ENCODE measurements around the gene IGBP1. TPM values are rescaled to one million over a fixed set of nuclear protein-coding genes. Genes with fewer than 3 reads are reported as not detected.
"Not testable (repeated sequence)": the region's sequence is repeated elsewhere in the genome, so short reads cannot be mapped to it uniquely, and the experiment has no call there.

The IGBP1 gene
- total and polyA plus RNA-seq, 10 donors = 36.4 to 78.4 (median 49.7) TPM

GRCh38 chrX:70105229-70105628 lies 28.0 kb upstream of the IGBP1 start:
- peaks cover 0 to 2% (median 0%) of the 10 kb centered on the region in 8 donors for H3K9me3 ChIP-seq
- H3K4me3 ChIP-seq = no peak overlapping the region
- WGBS, 5 donors = 35 to 62% (median 42%) methylated on average over 2 of the region's 2 CpGs
- H3K36me3 ChIP-seq = no peaks in the 10 kb centered on the region
- no peaks in the 10 kb centered on the region for H3K4me1 ChIP-seq
- no peaks in the 10 kb centered on the region for H3K27me3 ChIP-seq (replicated peaks in 1 of 7)
- no peak overlapping the region for H3K27ac ChIP-seq
- DNase-seq = no peak
- intact Hi-C loops (cut with DNase I; ENCODE audit: low total_unique reads) = no loop called here
- TF ChIP-seq CTCF (IDR thresholded peaks at IDR 0.05 in 8 of 11, conservative IDR thresholded peaks at IDR 0.05 in 3 of 11) (no peak), POLR2AphosphoS5 (IDR thresholded peaks at IDR 0.05) (no peak), POLR2A (IDR thresholded peaks at IDR 0.05) (no peak)

GRCh38 chrX:70111436-70112026 lies 21.7 kb upstream of the IGBP1 start:
- H3K27ac ChIP-seq; H3K4me3 ChIP-seq; H3K36me3 ChIP-seq; H3K4me1 ChIP-seq; DNase-seq; H3K27me3 ChIP-seq (replicated peaks in 1 of 7); intact Hi-C loops (cut with DNase I; ENCODE audit: low total_unique reads): not testable (repeated sequence)
- WGBS, 5 donors = 81 to 95% (median 94%) methylated on average over 4 of the region's 4 CpGs
- peaks cover 0 to 33% (median 18%) of the 10 kb centered on the region in 8 donors for H3K9me3 ChIP-seq

- Histone ChIP-seq H3K9me3 (peaks cover 0 to 6% (median 0%) of the 10 kb centered on the region in 8 donors), H3K4me1 (no peaks in the 10 kb centered on the region), H3K27me3 (replicated peaks in 1 of 7) (no peaks in the 10 kb centered on the region), H3K4me3 (no peak overlapping the region), H3K27ac (no peak overlapping the region), H3K36me3 (no peaks in the 10 kb centered on the region)
- intact Hi-C loops (cut with DNase I; ENCODE audit: low total_unique reads) = no loop called here
- DNase-seq = no peak
- TF ChIP-seq POLR2AphosphoS5 (IDR thresholded peaks at IDR 0.05) = no peak
- no peak for TF ChIP-seq POLR2A (IDR thresholded peaks at IDR 0.05)
- TF ChIP-seq CTCF (IDR thresholded peaks at IDR 0.05 in 8 of 11, conservative IDR thresholded peaks at IDR 0.05 in 3 of 11) = no peak
Measured at GRCh38 chrX:70117738-70118137, 15.5 kb upstream of the IGBP1 start.

GRCh38 chrX:70123014-70123413 lies 10.2 kb upstream of the IGBP1 start:
- H3K36me3 ChIP-seq; H3K27ac ChIP-seq; DNase-seq; intact Hi-C loops (cut with DNase I; ENCODE audit: low total_unique reads); H3K9me3 ChIP-seq; H3K4me1 ChIP-seq; H3K4me3 ChIP-seq; H3K27me3 ChIP-seq (replicated peaks in 1 of 7): not testable (repeated sequence)
- 86 to 98% (median 92%) methylated on average over 8 to 26 of the region's 30 CpGs for WGBS, 5 donors

GRCh38 chrX:70124678-70125077 lies 8.6 kb upstream of the IGBP1 start:
- H3K27ac ChIP-seq = no peak overlapping the region
- H3K36me3 ChIP-seq = no peaks in the 10 kb centered on the region
- no peaks in the 10 kb centered on the region for H3K4me1 ChIP-seq
- H3K9me3 ChIP-seq = peaks cover 0 to 2% (median 0%) of the 10 kb centered on the region in 8 donors
- H3K4me3 ChIP-seq = no peak overlapping the region
- 56 to 97% (median 86%) methylated on average over 2 of the region's 2 CpGs for WGBS, 5 donors
- DNase-seq = no peak
- H3K27me3 ChIP-seq (replicated peaks in 1 of 7) = no peaks in the 10 kb centered on the region
- TF ChIP-seq POLR2AphosphoS5 (IDR thresholded peaks at IDR 0.05) = no peak
- no peak for TF ChIP-seq POLR2A (IDR thresholded peaks at IDR 0.05)
- TF ChIP-seq CTCF (IDR thresholded peaks at IDR 0.05 in 8 of 11, conservative IDR thresholded peaks at IDR 0.05 in 3 of 11) = no peak
- intact Hi-C loops (cut with DNase I; ENCODE audit: low total_unique reads) = no loop called here

All from spleen (tissue), 11 donors.